ENCODE data around the gene SLC6A8. TPM values are rescaled to one million over a fixed set of nuclear protein-coding genes. Genes with fewer than 3 reads are reported as not detected.

SLC6A8 gene
- total RNA-seq, 2 experiments from 2014 or later, result not detected

GRCh38 chrX:153671589-153672530 lies 15.9 kb upstream of the SLC6A8 start:
- no peak overlapping the region for H2AFZ ChIP-seq (ENCODE audit: low read length)
- no peak overlapping the region for H3K27ac ChIP-seq (ENCODE audit: low read depth, low read length, poor library complexity, severe bottlenecking)
- H3K4me2 ChIP-seq (ENCODE audit: low read length), result no peak overlapping the region
- no peak for DNase-seq (ENCODE audit: low spot score)
- TF ChIP-seq EZH2phosphoT487 (IDR thresholded peaks at IDR 0.05; ENCODE audit: borderline replicate concordance, low read depth, low read length) (no peak), CTCF (conservative IDR thresholded peaks at IDR 0.05; ENCODE audit: low read length) (no peak)
- POLR2A ChIA-PET, result no interaction called here
- no peaks in the 10 kb centered on the region for H3K79me2 ChIP-seq (ENCODE audit: insufficient read depth, low read depth, low read length)
- H3K4me3 ChIP-seq (ENCODE audit: low read depth, low read length, poor library complexity, severe bottlenecking), result no peak overlapping the region
- intact Hi-C loops (cut with micrococcal nuclease; ENCODE audit: unreplicated experiment), result no loop called here
- H3K9me2 ChIP-seq (ENCODE audit: insufficient read depth, low read length), result no peaks in the 10 kb centered on the region
- no peaks in the 10 kb centered on the region for H4K20me1 ChIP-seq (ENCODE audit: insufficient read depth, low read length)
- H3K36me3 ChIP-seq (ENCODE audit: insufficient read depth, low read length), result no peaks in the 10 kb centered on the region
- BruUV-seq (replicated peaks), result no TSS peak
- no peaks in the 10 kb centered on the region for H3K9me3 ChIP-seq (ENCODE audit: low read length)
- no peaks in the 10 kb centered on the region for H3K4me1 ChIP-seq (ENCODE audit: insufficient read depth, low read length, poor library complexity, severe bottlenecking)
- CTCF ChIA-PET (ENCODE audit: unreplicated experiment), result no interaction called here

GRCh38 chrX:153672531-153673427 lies 14.9 kb upstream of the SLC6A8 start:
- Histone ChIP-seq H4K20me1 (ENCODE audit: insufficient read depth, low read length) (no peaks in the 10 kb centered on the region), H3K79me2 (ENCODE audit: insufficient read depth, low read depth, low read length) (no peaks in the 10 kb centered on the region), H3K9me2 (ENCODE audit: insufficient read depth, low read length) (no peaks in the 10 kb centered on the region), H2AFZ (ENCODE audit: low read length) (no peak overlapping the region), H3K9me3 (ENCODE audit: low read length) (no peaks in the 10 kb centered on the region), H3K4me2 (ENCODE audit: low read length) (no peak overlapping the region), H3K27ac (ENCODE audit: low read depth, low read length, poor library complexity, severe bottlenecking) (no peak overlapping the region), H3K4me3 (ENCODE audit: low read depth, low read length, poor library complexity, severe bottlenecking) (no peak overlapping the region), H3K4me1 (ENCODE audit: insufficient read depth, low read length, poor library complexity, severe bottlenecking) (no peaks in the 10 kb centered on the region), H3K36me3 (ENCODE audit: insufficient read depth, low read length) (no peaks in the 10 kb centered on the region)
- TF ChIP-seq EZH2phosphoT487 (IDR thresholded peaks at IDR 0.05; ENCODE audit: borderline replicate concordance, low read depth, low read length) (no peak), CTCF (conservative IDR thresholded peaks at IDR 0.05; ENCODE audit: low read length) (no peak)
- intact Hi-C loops (cut with micrococcal nuclease; ENCODE audit: unreplicated experiment), result no loop called here
- POLR2A ChIA-PET, result no interaction called here
- DNase-seq (ENCODE audit: low spot score), result no peak
- CTCF ChIA-PET (ENCODE audit: unreplicated experiment), result interaction anchor here (0.5 kb wide), 1 partner anchor 688 kb away, joined by 3 read pairs; no protein-coding TSS in a partner anchor
- no TSS peak for BruUV-seq (replicated peaks)
